PFSK-1 (cell line): Measurements from ENCODE around the gene ZNF396. TPM values are rescaled to one million over a fixed set of nuclear protein-coding genes. Genes with fewer than 3 reads are reported as not detected.
A peak's percentile ranks its signal among the peaks of the same experiment; 100 is the strongest.

Experiments
- FOXP2 ChIP-seq: optimal IDR thresholded peaks from 2 replicates; pipeline ENCODE3; 2011; ENCODE audit warnings: borderline replicate concordance, control low read depth, inconsistent platforms; ENCODE audit not compliant: insufficient read depth; ENCODE audit errors: extremely low read length, extremely low read depth
- POLR2AphosphoS5 ChIP-seq: IDR thresholded peaks from 2 replicates; pipeline ENCODE4 v1.6.1; 2012; ENCODE audit warnings: low read depth, mild to moderate bottlenecking, control low read depth, low read length, moderate library complexity
- REST ChIP-seq, 2 experiments: IDR thresholded peaks; 2 replicates each; pipeline versions ENCODE4 v1.6.1 to v1.8.0; 2011 to 2012; ENCODE audit warnings: low read depth in 2 of 2, low read length in 2 of 2, control low read depth in 1 of 2, inconsistent platforms in 1 of 2, mild to moderate bottlenecking in 1 of 2, moderate library complexity in 1 of 2; ENCODE audit not compliant: insufficient read depth in 1 of 2
- SIN3A ChIP-seq: IDR thresholded peaks from 2 replicates; pipeline ENCODE4 v1.6.1; 2012; ENCODE audit warnings: mild to moderate bottlenecking, low read length, moderate library complexity, borderline replicate concordance; ENCODE audit not compliant: insufficient read depth
- TAF1 ChIP-seq: IDR thresholded peaks from 2 replicates; pipeline ENCODE4 v1.6.1; 2012; ENCODE audit warnings: low read length, control low read depth, borderline replicate concordance; ENCODE audit not compliant: insufficient read depth
- polyA plus RNA-seq: library from polyadenylated mRNA; unstranded; fragments of >200 nt; gene quantifications from one replicate; pipeline ENCODE4 v1.2.1, GENCODE V29; 2012; ENCODE audit warnings: low read depth, missing spikeins; ENCODE audit not compliant: insufficient read length

The ZNF396 gene
- 0.18 TPM for polyA plus RNA-seq

GRCh38 chr18:35376742-35377695, at the start of gene ZNF396:
ZNF396 (minus strand) TSS chr18:35377337; CDS start chr18:35374292, 3,045 bp downstream.
- TF ChIP-seq TAF1 (no peak), REST (IDR thresholded peaks at IDR 0.05; ENCODE audit: insufficient read depth in 1 of 2, low read depth in 2 of 2, low read length in 2 of 2) (no peak), FOXP2 (no peak), POLR2AphosphoS5 (no peak), SIN3A (0 out of 2 replicates have a peak, but pooled peaks have one; percentile 45)

- no peak for TF ChIP-seq FOXP2
- TF ChIP-seq REST (IDR thresholded peaks at IDR 0.05; ENCODE audit: insufficient read depth in 1 of 2, low read depth in 2 of 2, low read length in 2 of 2) = no peak
- TF ChIP-seq POLR2AphosphoS5 = no peak
- TF ChIP-seq SIN3A = no peak
- TF ChIP-seq TAF1 = no peak
Measured at GRCh38 chr18:35426786-35427185, 49.6 kb upstream of the ZNF396 start.

- TF ChIP-seq SIN3A = no peak
- TF ChIP-seq REST (IDR thresholded peaks at IDR 0.05; ENCODE audit: insufficient read depth in 1 of 2, low read depth in 2 of 2, low read length in 2 of 2) = no peak
Measured at GRCh38 chr18:35424356-35424755, 47.2 kb upstream of the ZNF396 start.

GRCh38 chr18:35422237-35422636, 45.1 kb upstream of the ZNF396 start:
- no peak for TF ChIP-seq SIN3A
- TF ChIP-seq TAF1 = no peak
- TF ChIP-seq FOXP2 = no peak
- no peak for TF ChIP-seq POLR2AphosphoS5
- TF ChIP-seq REST (IDR thresholded peaks at IDR 0.05; ENCODE audit: insufficient read depth in 1 of 2, low read depth in 2 of 2, low read length in 2 of 2) = no peak

- TF ChIP-seq POLR2AphosphoS5 = no peak
- TF ChIP-seq SIN3A = no peak
- no peak for TF ChIP-seq REST (IDR thresholded peaks at IDR 0.05; ENCODE audit: insufficient read depth in 1 of 2, low read depth in 2 of 2, low read length in 2 of 2)
- no peak for TF ChIP-seq FOXP2
- no peak for TF ChIP-seq TAF1
Measured at GRCh38 chr18:35418610-35419009, 41.5 kb upstream of the ZNF396 start.
